WTC11 (cell line): ENCODE measurements around the gene EI24. TPM values are rescaled to one million over a fixed set of nuclear protein-coding genes. Genes with fewer than 3 reads are reported as not detected.

ENCODE experiments used
- ATAC-seq: fragments of 200-7000 bp; cut with Tn5 transposase; 2 replicates; pipeline ENCODE4 v1.10.0; 2021; ENCODE audit warnings: mild to moderate bottlenecking, moderate library complexity
- CTCF ChIA-PET: fragments of 300-600 bp; sonication (Branson Sonifier 250); formaldehyde crosslinking; loops from one replicate; lab custom pipeline; 2021; ENCODE audit warnings: antibody characterized with exemption; lab: Charles Lee
- POLR2A ChIA-PET: fragments of 350-600 bp; sonication (Branson Sonifier 250); formaldehyde crosslinking; loops from one replicate; lab custom pipeline; 2021; ENCODE audit warnings: antibody characterized with exemption; lab: Charles Lee
- DNase-seq: peaks from one replicate; pipeline ENCODE4 v3.0.0; 2021; ENCODE audit warnings: low spot score
- H3K27ac Mint-ChIP-seq: 2 replicates; pipeline ENCODE4 v1.8.0; 2021; ENCODE audit warnings: mixed read lengths
- H3K27me3 Mint-ChIP-seq: 2 replicates; pipeline ENCODE4 v1.8.0; 2021; ENCODE audit warnings: low read depth, mild to moderate bottlenecking, moderate library complexity, mixed read lengths
- H3K36me3 Mint-ChIP-seq: 2 replicates; pipeline ENCODE4 v1.8.0; 2021; ENCODE audit warnings: mixed read lengths
- H3K4me1 Mint-ChIP-seq: 2 replicates; pipeline ENCODE4 v1.8.0; 2022; ENCODE audit warnings: mixed read lengths
- H3K4me3 Mint-ChIP-seq: 2 replicates; pipeline ENCODE4 v1.8.0; 2021; ENCODE audit warnings: mild to moderate bottlenecking, moderate library complexity, mixed read lengths
- H3K9me3 Mint-ChIP-seq: 2 replicates; pipeline ENCODE4 v1.8.0; 2021; ENCODE audit warnings: mixed read lengths
- EMX1 ChIP-seq: fragments of 250-450 bp; sonication (Bioruptor Pico); IDR thresholded peaks from 2 replicates; pipeline ENCODE4 v1.8.0; 2021; ENCODE audit warnings: mild to moderate bottlenecking
- ESRRA ChIP-seq: sonication (generic); formaldehyde crosslinking; IDR thresholded peaks from 2 replicates; pipeline ENCODE4 v1.8.1; 2022; ENCODE audit warnings: mild to moderate bottlenecking, missing genetic modification reagents, borderline replicate concordance
- FOXP1 ChIP-seq: sonication (generic); formaldehyde crosslinking; IDR thresholded peaks from 2 replicates; pipeline ENCODE4 v1.8.0; 2022; ENCODE audit warnings: missing genetic modification reagents, mild to moderate bottlenecking, moderate library complexity, borderline replicate concordance
- HMGA2 ChIP-seq: fragments of 250-450 bp; sonication (Bioruptor Pico); IDR thresholded peaks from 2 replicates; pipeline ENCODE4 v1.4.0; 2021; ENCODE audit warnings: mild to moderate bottlenecking, moderate library complexity
- JAZF1 ChIP-seq: fragments of 250-450 bp; sonication (Bioruptor Pico); IDR thresholded peaks from 2 replicates; pipeline ENCODE4 v1.9.0; 2021; ENCODE audit warnings: moderate library complexity, mild to moderate bottlenecking, inconsistent platforms
- NFATC4 ChIP-seq: fragments of 250-450 bp; sonication (Bioruptor Pico); IDR thresholded peaks from 2 replicates; pipeline ENCODE4 v1.9.0; 2021; ENCODE audit warnings: mild to moderate bottlenecking
- PRRX2 ChIP-seq: fragments of 250-450 bp; sonication (Bioruptor Pico); IDR thresholded peaks from 2 replicates; pipeline ENCODE4 v1.8.0; 2021; ENCODE audit warnings: mild to moderate bottlenecking
- SP1 ChIP-seq: sonication (generic); formaldehyde crosslinking; conservative IDR thresholded peaks from 2 replicates; pipeline ENCODE4 v1.8.1; 2022; ENCODE audit warnings: missing genetic modification reagents
- TEAD4 ChIP-seq: sonication (generic); formaldehyde crosslinking; IDR thresholded peaks from 2 replicates; pipeline ENCODE4 v1.8.0; 2022; ENCODE audit warnings: mild to moderate bottlenecking, missing genetic modification reagents
- ZNF416 ChIP-seq: fragments of 250-450 bp; sonication (Bioruptor Pico); IDR thresholded peaks from 2 replicates; pipeline ENCODE4 v1.9.0; 2021; ENCODE audit warnings: mild to moderate bottlenecking, inconsistent platforms
- total RNA-seq: library from RNA; stranded (reverse); gene quantifications from 3 replicates; pipeline ENCODE4 v1.2.3, GENCODE V29; 2021
- TF ChIP-seq, protein P1 (sequence below): sonication (generic); formaldehyde crosslinking; IDR thresholded peaks from 2 replicates; pipeline ENCODE4 v1.8.0; 2022; ENCODE audit warnings: mild to moderate bottlenecking, missing genetic modification reagents
- TF ChIP-seq, protein P2 (sequence below): sonication (generic); formaldehyde crosslinking; IDR thresholded peaks from 2 replicates; pipeline ENCODE4 v1.8.0; 2023; ENCODE audit warnings: mild to moderate bottlenecking, missing genetic modification reagents
- TF ChIP-seq, protein P3 (sequence below): sonication (generic); formaldehyde crosslinking; IDR thresholded peaks from 2 replicates; pipeline ENCODE4 v1.8.1; 2022; ENCODE audit warnings: missing genetic modification reagents, borderline replicate concordance
- TF ChIP-seq, protein P4 (sequence below): sonication (generic); formaldehyde crosslinking; conservative IDR thresholded peaks from 2 replicates; pipeline ENCODE4 v1.8.1; 2023; ENCODE audit warnings: mild to moderate bottlenecking, low read depth, missing genetic modification reagents, moderate library complexity
- TF ChIP-seq, protein P5 (sequence below): fragments of 250-450 bp; sonication (Bioruptor Pico); IDR thresholded peaks from 2 replicates; pipeline ENCODE4 v1.9.0; 2021; ENCODE audit warnings: mild to moderate bottlenecking
- TF ChIP-seq, protein P6 (sequence below): sonication (generic); formaldehyde crosslinking; IDR thresholded peaks from 2 replicates; pipeline ENCODE4 v1.8.1; 2023; ENCODE audit warnings: mild to moderate bottlenecking, missing genetic modification reagents, borderline replicate concordance
- TF ChIP-seq, protein P7 (sequence below): fragments of 250-450 bp; sonication (Bioruptor Pico); IDR thresholded peaks from 2 replicates; pipeline ENCODE4 v1.8.0; 2021; ENCODE audit warnings: mild to moderate bottlenecking

EI24 gene
- total RNA-seq, 1 experiment from 2014 or later: 120 TPM

DNA sequence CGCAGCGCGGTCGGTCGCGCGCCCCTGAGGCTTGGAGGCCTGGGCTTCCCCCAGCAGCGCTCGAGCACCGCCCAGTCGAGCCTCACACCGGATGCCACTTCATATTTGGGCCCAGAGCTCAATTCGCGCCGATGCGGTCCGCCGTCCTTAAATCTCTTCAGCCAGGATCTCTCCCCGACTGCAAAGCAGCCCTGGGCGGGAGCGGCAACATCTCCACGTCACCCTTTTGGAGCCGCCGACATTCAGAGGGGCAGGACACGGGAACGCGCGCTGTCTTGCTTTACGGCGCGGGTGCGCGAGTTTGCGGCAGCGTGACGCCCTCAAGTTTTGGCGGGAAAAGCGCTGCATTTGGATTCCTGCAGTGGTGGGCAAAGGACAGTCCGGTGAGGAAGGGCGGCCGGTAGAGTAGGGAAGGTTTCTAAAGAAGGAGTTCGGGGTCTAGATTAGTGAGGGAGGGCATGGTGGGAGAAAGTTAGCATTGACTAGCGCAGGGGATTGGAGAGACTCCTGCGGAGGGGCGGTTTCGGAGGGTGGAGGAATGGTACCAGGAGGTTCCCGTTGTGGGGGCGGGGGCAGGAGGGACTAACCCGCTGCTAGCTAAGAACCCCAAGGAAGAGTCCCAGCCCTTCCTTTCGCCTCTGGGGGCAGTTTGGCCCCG, 56.5 kb downstream of the EI24 start:
- CTCF ChIA-PET: interaction anchor here (0.6 to 1.6 kb wide), 6 partner anchors 8 to 277 kb away, joined by 3 to 4 read pairs (median 3); partner anchors contain the start of gene PUS3
- H3K27ac Mint-ChIP-seq: peak overlapping the region; percentile 97
- peaks cover 13% of the 10 kb centered on the region for H3K4me1 Mint-ChIP-seq
- POLR2A ChIA-PET: interaction anchor here (0.5 to 2.1 kb wide), 3 partner anchors 33 to 436 kb away, joined by 3 to 9 read pairs (median 3); partner anchors contain the start of genes EI24 and STT3A
- peak; percentile 87 for ATAC-seq
- no peaks in the 10 kb centered on the region for H3K9me3 Mint-ChIP-seq
- H3K4me3 Mint-ChIP-seq: peak overlapping the region; percentile 88
- H3K27me3 Mint-ChIP-seq: no peaks in the 10 kb centered on the region
- peaks cover 32% of the 10 kb centered on the region for H3K36me3 Mint-ChIP-seq
- DNase-seq: peak; percentile 95
- TF ChIP-seq EMX1 (CRISPR knock-in tag) (no peak; the same call in 1 of the 2 replicates), JAZF1 (CRISPR knock-in tag) (peak; percentile 17; the same call in 1 of the 2 replicates), ZNF416 (CRISPR knock-in tag) (no peak), NFATC4 (CRISPR knock-in tag) (0 out of 2 replicates have a peak, but pooled peaks have one; percentile 62), PRRX2 (CRISPR knock-in tag) (no peak), ESRRA (CRISPR knock-in tag) (peak; percentile 77; the same call in 1 of the 2 replicates), SP1 (CRISPR knock-in tag) (peak; percentile 89), HMGA2 (no peak; the same call in 1 of the 2 replicates), FOXP1 (CRISPR knock-in tag) (peak; percentile 98), TEAD4 (CRISPR knock-in tag) (no peak; the same call in 1 of the 2 replicates)
- TF ChIP-seq, protein P1, sequence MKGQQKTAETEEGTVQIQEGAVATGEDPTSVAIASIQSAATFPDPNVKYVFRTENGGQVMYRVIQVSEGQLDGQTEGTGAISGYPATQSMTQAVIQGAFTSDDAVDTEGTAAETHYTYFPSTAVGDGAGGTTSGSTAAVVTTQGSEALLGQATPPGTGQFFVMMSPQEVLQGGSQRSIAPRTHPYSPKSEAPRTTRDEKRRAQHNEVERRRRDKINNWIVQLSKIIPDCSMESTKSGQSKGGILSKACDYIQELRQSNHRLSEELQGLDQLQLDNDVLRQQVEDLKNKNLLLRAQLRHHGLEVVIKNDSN: peak; percentile 79; the same call in 1 of the 2 replicates
- TF ChIP-seq, protein P2, sequence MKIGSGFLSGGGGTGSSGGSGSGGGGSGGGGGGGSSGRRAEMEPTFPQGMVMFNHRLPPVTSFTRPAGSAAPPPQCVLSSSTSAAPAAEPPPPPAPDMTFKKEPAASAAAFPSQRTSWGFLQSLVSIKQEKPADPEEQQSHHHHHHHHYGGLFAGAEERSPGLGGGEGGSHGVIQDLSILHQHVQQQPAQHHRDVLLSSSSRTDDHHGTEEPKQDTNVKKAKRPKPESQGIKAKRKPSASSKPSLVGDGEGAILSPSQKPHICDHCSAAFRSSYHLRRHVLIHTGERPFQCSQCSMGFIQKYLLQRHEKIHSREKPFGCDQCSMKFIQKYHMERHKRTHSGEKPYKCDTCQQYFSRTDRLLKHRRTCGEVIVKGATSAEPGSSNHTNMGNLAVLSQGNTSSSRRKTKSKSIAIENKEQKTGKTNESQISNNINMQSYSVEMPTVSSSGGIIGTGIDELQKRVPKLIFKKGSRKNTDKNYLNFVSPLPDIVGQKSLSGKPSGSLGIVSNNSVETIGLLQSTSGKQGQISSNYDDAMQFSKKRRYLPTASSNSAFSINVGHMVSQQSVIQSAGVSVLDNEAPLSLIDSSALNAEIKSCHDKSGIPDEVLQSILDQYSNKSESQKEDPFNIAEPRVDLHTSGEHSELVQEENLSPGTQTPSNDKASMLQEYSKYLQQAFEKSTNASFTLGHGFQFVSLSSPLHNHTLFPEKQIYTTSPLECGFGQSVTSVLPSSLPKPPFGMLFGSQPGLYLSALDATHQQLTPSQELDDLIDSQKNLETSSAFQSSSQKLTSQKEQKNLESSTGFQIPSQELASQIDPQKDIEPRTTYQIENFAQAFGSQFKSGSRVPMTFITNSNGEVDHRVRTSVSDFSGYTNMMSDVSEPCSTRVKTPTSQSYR (CRISPR knock-in tag): peak; percentile 65
- TF ChIP-seq, protein P3, sequence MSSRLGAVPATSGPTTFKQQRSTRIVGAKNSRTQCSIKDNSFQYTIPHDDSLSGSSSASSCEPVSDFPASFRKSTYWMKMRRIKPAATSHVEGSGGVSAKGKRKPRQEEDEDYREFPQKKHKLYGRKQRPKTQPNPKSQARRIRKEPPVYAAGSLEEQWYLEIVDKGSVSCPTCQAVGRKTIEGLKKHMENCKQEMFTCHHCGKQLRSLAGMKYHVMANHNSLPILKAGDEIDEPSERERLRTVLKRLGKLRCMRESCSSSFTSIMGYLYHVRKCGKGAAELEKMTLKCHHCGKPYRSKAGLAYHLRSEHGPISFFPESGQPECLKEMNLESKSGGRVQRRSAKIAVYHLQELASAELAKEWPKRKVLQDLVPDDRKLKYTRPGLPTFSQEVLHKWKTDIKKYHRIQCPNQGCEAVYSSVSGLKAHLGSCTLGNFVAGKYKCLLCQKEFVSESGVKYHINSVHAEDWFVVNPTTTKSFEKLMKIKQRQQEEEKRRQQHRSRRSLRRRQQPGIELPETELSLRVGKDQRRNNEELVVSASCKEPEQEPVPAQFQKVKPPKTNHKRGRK (CRISPR knock-in tag): 0 out of 2 replicates have a peak, but pooled peaks have one; percentile 50
- TF ChIP-seq, protein P4, sequence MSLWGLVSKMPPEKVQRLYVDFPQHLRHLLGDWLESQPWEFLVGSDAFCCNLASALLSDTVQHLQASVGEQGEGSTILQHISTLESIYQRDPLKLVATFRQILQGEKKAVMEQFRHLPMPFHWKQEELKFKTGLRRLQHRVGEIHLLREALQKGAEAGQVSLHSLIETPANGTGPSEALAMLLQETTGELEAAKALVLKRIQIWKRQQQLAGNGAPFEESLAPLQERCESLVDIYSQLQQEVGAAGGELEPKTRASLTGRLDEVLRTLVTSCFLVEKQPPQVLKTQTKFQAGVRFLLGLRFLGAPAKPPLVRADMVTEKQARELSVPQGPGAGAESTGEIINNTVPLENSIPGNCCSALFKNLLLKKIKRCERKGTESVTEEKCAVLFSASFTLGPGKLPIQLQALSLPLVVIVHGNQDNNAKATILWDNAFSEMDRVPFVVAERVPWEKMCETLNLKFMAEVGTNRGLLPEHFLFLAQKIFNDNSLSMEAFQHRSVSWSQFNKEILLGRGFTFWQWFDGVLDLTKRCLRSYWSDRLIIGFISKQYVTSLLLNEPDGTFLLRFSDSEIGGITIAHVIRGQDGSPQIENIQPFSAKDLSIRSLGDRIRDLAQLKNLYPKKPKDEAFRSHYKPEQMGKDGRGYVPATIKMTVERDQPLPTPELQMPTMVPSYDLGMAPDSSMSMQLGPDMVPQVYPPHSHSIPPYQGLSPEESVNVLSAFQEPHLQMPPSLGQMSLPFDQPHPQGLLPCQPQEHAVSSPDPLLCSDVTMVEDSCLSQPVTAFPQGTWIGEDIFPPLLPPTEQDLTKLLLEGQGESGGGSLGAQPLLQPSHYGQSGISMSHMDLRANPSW (CRISPR knock-in tag): no peak
- TF ChIP-seq, protein P5, sequence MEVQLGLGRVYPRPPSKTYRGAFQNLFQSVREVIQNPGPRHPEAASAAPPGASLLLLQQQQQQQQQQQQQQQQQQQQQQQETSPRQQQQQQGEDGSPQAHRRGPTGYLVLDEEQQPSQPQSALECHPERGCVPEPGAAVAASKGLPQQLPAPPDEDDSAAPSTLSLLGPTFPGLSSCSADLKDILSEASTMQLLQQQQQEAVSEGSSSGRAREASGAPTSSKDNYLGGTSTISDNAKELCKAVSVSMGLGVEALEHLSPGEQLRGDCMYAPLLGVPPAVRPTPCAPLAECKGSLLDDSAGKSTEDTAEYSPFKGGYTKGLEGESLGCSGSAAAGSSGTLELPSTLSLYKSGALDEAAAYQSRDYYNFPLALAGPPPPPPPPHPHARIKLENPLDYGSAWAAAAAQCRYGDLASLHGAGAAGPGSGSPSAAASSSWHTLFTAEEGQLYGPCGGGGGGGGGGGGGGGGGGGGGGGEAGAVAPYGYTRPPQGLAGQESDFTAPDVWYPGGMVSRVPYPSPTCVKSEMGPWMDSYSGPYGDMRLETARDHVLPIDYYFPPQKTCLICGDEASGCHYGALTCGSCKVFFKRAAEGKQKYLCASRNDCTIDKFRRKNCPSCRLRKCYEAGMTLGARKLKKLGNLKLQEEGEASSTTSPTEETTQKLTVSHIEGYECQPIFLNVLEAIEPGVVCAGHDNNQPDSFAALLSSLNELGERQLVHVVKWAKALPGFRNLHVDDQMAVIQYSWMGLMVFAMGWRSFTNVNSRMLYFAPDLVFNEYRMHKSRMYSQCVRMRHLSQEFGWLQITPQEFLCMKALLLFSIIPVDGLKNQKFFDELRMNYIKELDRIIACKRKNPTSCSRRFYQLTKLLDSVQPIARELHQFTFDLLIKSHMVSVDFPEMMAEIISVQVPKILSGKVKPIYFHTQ (CRISPR knock-in tag): peak; percentile 71; the same call in 1 of the 2 replicates
- TF ChIP-seq, protein P6, sequence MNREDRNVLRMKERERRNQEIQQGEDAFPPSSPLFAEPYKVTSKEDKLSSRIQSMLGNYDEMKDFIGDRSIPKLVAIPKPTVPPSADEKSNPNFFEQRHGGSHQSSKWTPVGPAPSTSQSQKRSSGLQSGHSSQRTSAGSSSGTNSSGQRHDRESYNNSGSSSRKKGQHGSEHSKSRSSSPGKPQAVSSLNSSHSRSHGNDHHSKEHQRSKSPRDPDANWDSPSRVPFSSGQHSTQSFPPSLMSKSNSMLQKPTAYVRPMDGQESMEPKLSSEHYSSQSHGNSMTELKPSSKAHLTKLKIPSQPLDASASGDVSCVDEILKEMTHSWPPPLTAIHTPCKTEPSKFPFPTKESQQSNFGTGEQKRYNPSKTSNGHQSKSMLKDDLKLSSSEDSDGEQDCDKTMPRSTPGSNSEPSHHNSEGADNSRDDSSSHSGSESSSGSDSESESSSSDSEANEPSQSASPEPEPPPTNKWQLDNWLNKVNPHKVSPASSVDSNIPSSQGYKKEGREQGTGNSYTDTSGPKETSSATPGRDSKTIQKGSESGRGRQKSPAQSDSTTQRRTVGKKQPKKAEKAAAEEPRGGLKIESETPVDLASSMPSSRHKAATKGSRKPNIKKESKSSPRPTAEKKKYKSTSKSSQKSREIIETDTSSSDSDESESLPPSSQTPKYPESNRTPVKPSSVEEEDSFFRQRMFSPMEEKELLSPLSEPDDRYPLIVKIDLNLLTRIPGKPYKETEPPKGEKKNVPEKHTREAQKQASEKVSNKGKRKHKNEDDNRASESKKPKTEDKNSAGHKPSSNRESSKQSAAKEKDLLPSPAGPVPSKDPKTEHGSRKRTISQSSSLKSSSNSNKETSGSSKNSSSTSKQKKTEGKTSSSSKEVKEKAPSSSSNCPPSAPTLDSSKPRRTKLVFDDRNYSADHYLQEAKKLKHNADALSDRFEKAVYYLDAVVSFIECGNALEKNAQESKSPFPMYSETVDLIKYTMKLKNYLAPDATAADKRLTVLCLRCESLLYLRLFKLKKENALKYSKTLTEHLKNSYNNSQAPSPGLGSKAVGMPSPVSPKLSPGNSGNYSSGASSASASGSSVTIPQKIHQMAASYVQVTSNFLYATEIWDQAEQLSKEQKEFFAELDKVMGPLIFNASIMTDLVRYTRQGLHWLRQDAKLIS (CRISPR knock-in tag): peak; percentile 92
- TF ChIP-seq, protein P7, sequence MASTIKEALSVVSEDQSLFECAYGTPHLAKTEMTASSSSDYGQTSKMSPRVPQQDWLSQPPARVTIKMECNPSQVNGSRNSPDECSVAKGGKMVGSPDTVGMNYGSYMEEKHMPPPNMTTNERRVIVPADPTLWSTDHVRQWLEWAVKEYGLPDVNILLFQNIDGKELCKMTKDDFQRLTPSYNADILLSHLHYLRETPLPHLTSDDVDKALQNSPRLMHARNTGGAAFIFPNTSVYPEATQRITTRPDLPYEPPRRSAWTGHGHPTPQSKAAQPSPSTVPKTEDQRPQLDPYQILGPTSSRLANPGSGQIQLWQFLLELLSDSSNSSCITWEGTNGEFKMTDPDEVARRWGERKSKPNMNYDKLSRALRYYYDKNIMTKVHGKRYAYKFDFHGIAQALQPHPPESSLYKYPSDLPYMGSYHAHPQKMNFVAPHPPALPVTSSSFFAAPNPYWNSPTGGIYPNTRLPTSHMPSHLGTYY: peak; percentile 45; the same call in 1 of the 2 replicates
